ENCODE results near the gene IRGC.
"Not testable (repeated sequence)": the region's sequence is repeated elsewhere in the genome, so short reads cannot be mapped to it uniquely, and the experiment has no call there.

IRGC gene

GRCh38 chr19:43715776-43716175 is at the start of gene IRGC:
TSS of gene IRGC (plus strand) at chr19:43716076. CDS start at chr19:43718559, 2,483 bp downstream.
- DNase-seq: no peak

- DNase-seq: no peak
Observed at GRCh38 chr19:43667126-43667875, 48.6 kb upstream of the IRGC start.

- no peak for DNase-seq
Observed at GRCh38 chr19:43667876-43668405, 47.9 kb upstream of the IRGC start.

- DNase-seq: peak; percentile 73 to 90
Observed at GRCh38 chr19:43668406-43669109, 47.3 kb upstream of the IRGC start.

- no peak for DNase-seq
Observed at GRCh38 chr19:43672061-43672679, 43.7 kb upstream of the IRGC start.

GRCh38 chr19:43673637-43674036 is 42.2 kb upstream of the IRGC start:
- no peak for DNase-seq

GRCh38 chr19:43674183-43674582 is 41.7 kb upstream of the IRGC start:
- no peak for DNase-seq

GRCh38 chr19:43674596-43674995 is 41.3 kb upstream of the IRGC start:
- DNase-seq: no peak

GRCh38 chr19:43675269-43675879 is 40.5 kb upstream of the IRGC start:
- peak; percentile 17 to 45 for DNase-seq

- DNase-seq: no peak
Observed at GRCh38 chr19:43675906-43676305, 40.0 kb upstream of the IRGC start.

GRCh38 chr19:43678512-43679261 is 37.2 kb upstream of the IRGC start:
- no peak for DNase-seq

GRCh38 chr19:43681821-43682220 is 34.1 kb upstream of the IRGC start:
- no peak for DNase-seq

- not testable (repeated sequence) for DNase-seq
Observed at GRCh38 chr19:43682269-43682668, 33.6 kb upstream of the IRGC start.

GRCh38 chr19:43682824-43683661 is 32.8 kb upstream of the IRGC start:
- no peak for DNase-seq

GRCh38 chr19:43683905-43684304 is 32.0 kb upstream of the IRGC start:
- no peak for DNase-seq

GRCh38 chr19:43684326-43684725 is 31.6 kb upstream of the IRGC start:
- no peak for DNase-seq

- no peak for DNase-seq
Observed at GRCh38 chr19:43687660-43687997, 28.2 kb upstream of the IRGC start.

- no peak for DNase-seq
Observed at GRCh38 chr19:43688059-43688701, 27.7 kb upstream of the IRGC start.

- no peak for DNase-seq
Observed at GRCh38 chr19:43690444-43690843, 25.4 kb upstream of the IRGC start.

GRCh38 chr19:43690890-43691289 is 25.0 kb upstream of the IRGC start:
- no peak for DNase-seq

GRCh38 chr19:43691755-43692154 is 24.1 kb upstream of the IRGC start:
- DNase-seq: no peak
